ENCODE data around the gene HBQ1. TPM values are rescaled to one million over a fixed set of nuclear protein-coding genes. Genes with fewer than 3 reads are reported as not detected.
"Not testable (repeated sequence)": the region's sequence is repeated elsewhere in the genome, so short reads cannot be mapped to it uniquely, and the experiment has no call there.

The HBQ1 gene
- total RNA-seq, 1 experiment from 2014 or later, result 3.5 TPM

- Histone ChIP-seq H3K18ac (ENCODE audit: insufficient read length, low read depth, low read length) (no peak overlapping the region), H2AFZ (ENCODE audit: low read length) (no peak overlapping the region), H3K9me3 (ENCODE audit: control insufficient read depth, low read depth, low read length) (no peaks in the 10 kb centered on the region), H3K4ac (ENCODE audit: low read depth, low read length) (no peak overlapping the region), H2BK120ac (ENCODE audit: low read depth, low read length, poor library complexity, severe bottlenecking) (no peak overlapping the region), H3K56ac (ENCODE audit: insufficient read length, low read depth, low read length) (no peak overlapping the region), H3K9ac (ENCODE audit: extremely low read depth, insufficient read length, low read length) (no peak overlapping the region), H3K27ac (ENCODE audit: insufficient read length, low read depth, low read length) (no peak overlapping the region), H3K23me2 (ENCODE audit: insufficient read length, low read depth, low read length, poor library complexity, severe bottlenecking) (peaks cover 8% of the 10 kb centered on the region), H3K79me1 (ENCODE audit: insufficient read depth, low read depth, low read length, poor library complexity, severe bottlenecking) (no peaks in the 10 kb centered on the region), H2BK20ac (ENCODE audit: low read depth, low read length, poor library complexity, severe bottlenecking) (no peak overlapping the region), H3T11ph (ENCODE audit: low read length) (no peak overlapping the region), H2AK5ac (ENCODE audit: insufficient read length, low read length) (no peak overlapping the region), H3K23ac (ENCODE audit: insufficient read length, low read depth, low read length) (no peak overlapping the region), H2BK15ac (ENCODE audit: low read depth, low read length) (no peak overlapping the region), H2BK5ac (ENCODE audit: insufficient read length, low read length) (no peak overlapping the region), H3K4me2 (ENCODE audit: insufficient read depth, insufficient read length, low read length) (no peak overlapping the region), H2BK12ac (ENCODE audit: insufficient read length, low read depth, low read length) (no peak overlapping the region), H3K4me1 (ENCODE audit: insufficient read depth, low read length) (no peaks in the 10 kb centered on the region), H4K5ac (ENCODE audit: insufficient read length, low read depth, low read length) (no peak overlapping the region), H3K14ac (ENCODE audit: insufficient read depth, low read length) (no peak overlapping the region), H3K79me2 (ENCODE audit: insufficient read depth, low read length) (no peaks in the 10 kb centered on the region), H4K8ac (replicated peaks; ENCODE audit: insufficient read length, low read depth, low read length) (no peak overlapping the region), H4K91ac (ENCODE audit: insufficient read length, low read depth, low read length) (no peak overlapping the region), H3K27me3 (ENCODE audit: insufficient read depth, low read length) (peaks cover 24% of the 10 kb centered on the region), H4K20me1 (ENCODE audit: control insufficient read depth, insufficient read depth, insufficient read length) (no peaks in the 10 kb centered on the region)
- Mint-ChIP-seq H3K9me3 (no peaks in the 10 kb centered on the region), H3K27me3 (ENCODE audit: low read depth) (peaks cover 69% of the 10 kb centered on the region), H3K4me3 (no peak overlapping the region), H3K4me1 (peaks cover 11 to 20% of the 10 kb centered on the region in 2 experiments), H3K27ac (no peak overlapping the region), H3K36me3 (ENCODE audit: insufficient read depth in 1 of 3, low read depth in 3 of 3) (no peaks in the 10 kb centered on the region)
- 100% methylated on average over 1 of the region's 13 CpGs for WGBS (ENCODE audit: extremely low coverage, insufficient read length, low lambda C conversion rate)
- no peak for TF ChIP-seq CTCF (conservative IDR thresholded peaks at IDR 0.05)
- no peak for DNase-seq
Measured at GRCh38 chr16:162271-162991, 17.8 kb upstream of the HBQ1 start.

GRCh38 chr16:163139-163538 lies 17.1 kb upstream of the HBQ1 start:
- H3K9ac ChIP-seq (ENCODE audit: extremely low read depth, insufficient read length, low read length); H3K36me3 Mint-ChIP-seq (ENCODE audit: insufficient read depth in 1 of 3, low read depth in 3 of 3); H2BK120ac ChIP-seq (ENCODE audit: low read depth, low read length, poor library complexity, severe bottlenecking); H2BK15ac ChIP-seq (ENCODE audit: low read depth, low read length); H4K20me1 ChIP-seq (ENCODE audit: control insufficient read depth, insufficient read depth, insufficient read length); H3K9me3 Mint-ChIP-seq; H2AK5ac ChIP-seq (ENCODE audit: insufficient read length, low read length); H3K4me1 ChIP-seq (ENCODE audit: insufficient read depth, low read length); H4K5ac ChIP-seq (ENCODE audit: insufficient read length, low read depth, low read length); H3K79me1 ChIP-seq (ENCODE audit: insufficient read depth, low read depth, low read length, poor library complexity, severe bottlenecking); H3K27ac Mint-ChIP-seq; H3K79me2 ChIP-seq (ENCODE audit: insufficient read depth, low read length); H3K23me2 ChIP-seq (ENCODE audit: insufficient read length, low read depth, low read length, poor library complexity, severe bottlenecking); H3K23ac ChIP-seq (ENCODE audit: insufficient read length, low read depth, low read length); H3K4ac ChIP-seq (ENCODE audit: low read depth, low read length); H3K9me3 ChIP-seq (ENCODE audit: control insufficient read depth, low read depth, low read length); H4K8ac ChIP-seq (replicated peaks; ENCODE audit: insufficient read length, low read depth, low read length); H3T11ph ChIP-seq (ENCODE audit: low read length); H2AFZ ChIP-seq (ENCODE audit: low read length); H3K27ac ChIP-seq (ENCODE audit: insufficient read length, low read depth, low read length); H4K91ac ChIP-seq (ENCODE audit: insufficient read length, low read depth, low read length); H2BK20ac ChIP-seq (ENCODE audit: low read depth, low read length, poor library complexity, severe bottlenecking); H3K4me2 ChIP-seq (ENCODE audit: insufficient read depth, insufficient read length, low read length); H2BK5ac ChIP-seq (ENCODE audit: insufficient read length, low read length); H3K18ac ChIP-seq (ENCODE audit: insufficient read length, low read depth, low read length); H3K14ac ChIP-seq (ENCODE audit: insufficient read depth, low read length); H2BK12ac ChIP-seq (ENCODE audit: insufficient read length, low read depth, low read length); DNase-seq; H3K56ac ChIP-seq (ENCODE audit: insufficient read length, low read depth, low read length): not testable (repeated sequence)
- Mint-ChIP-seq H3K4me3 (peak overlapping the region in 1 of 2 experiments; percentile 35; a peak in 1 of 5 replicates), H3K27me3 (ENCODE audit: low read depth) (peaks cover 69% of the 10 kb centered on the region), H3K4me1 (peaks cover 11 to 20% of the 10 kb centered on the region in 2 experiments)
- H3K27me3 ChIP-seq (ENCODE audit: insufficient read depth, low read length), result peaks cover 29% of the 10 kb centered on the region
- WGBS (ENCODE audit: extremely low coverage, insufficient read length, low lambda C conversion rate), result no CpG with 5 or more reads among the region's 10 CpGs
